Keratinocyte (primary cell): ENCODE data around the gene LCMT1. TPM values are rescaled to one million over a fixed set of nuclear protein-coding genes. Genes with fewer than 3 reads are reported as not detected.

ENCODE experiments used
- DNase-seq: peaks from one replicate; pipeline ENCODE4 v3.0.0-alpha.2; 2011; ENCODE audit warnings: low read depth, missing footprints, low spot score
- FAIRE-seq: peaks from 2 replicates; lab custom pipeline; 2011; peaks lifted over from hg19 to GRCh38; lab: Jason Lieb, UNC
- H2AFZ ChIP-seq: 2 replicates; pipeline ENCODE4 v1.6.0; 2012; ENCODE audit warnings: low read length, control low read depth, inconsistent platforms; ENCODE audit not compliant: control insufficient read depth
- H3K27ac ChIP-seq: 2 replicates; pipeline ENCODE4 v1.5.1; 2011; ENCODE audit warnings: low read length; ENCODE audit not compliant: control insufficient read depth, insufficient read depth
- H3K27me3 ChIP-seq: 3 replicates; pipeline ENCODE4 v1.6.0; 2011; ENCODE audit warnings: low read length; ENCODE audit not compliant: control insufficient read depth, insufficient read depth; ENCODE audit errors: extremely low read depth
- H3K36me3 ChIP-seq, 2 experiments: 2 replicates in 1 of 2; 3 replicates in 1 of 2; pipeline ENCODE4 v1.5.1; 2011; ENCODE audit warnings: low read length in 2 of 2, mild to moderate bottlenecking in 1 of 2; ENCODE audit not compliant: control insufficient read depth in 2 of 2, insufficient read depth in 2 of 2; ENCODE audit errors: extremely low read depth in 1 of 2
- H3K4me1 ChIP-seq: 3 replicates; pipeline ENCODE4 v1.5.1; 2011; ENCODE audit warnings: low read length; ENCODE audit not compliant: control insufficient read depth, insufficient read depth; ENCODE audit errors: extremely low read depth
- H3K4me2 ChIP-seq: 3 replicates; pipeline ENCODE4 v1.6.0; 2011; ENCODE audit warnings: low read depth, low read length; ENCODE audit not compliant: control insufficient read depth, insufficient read depth; ENCODE audit errors: extremely low read depth
- H3K4me3 ChIP-seq, 3 experiments: fragments of 200-600 bp in 1 of 3; sonication (generic) in 1 of 3; 2 replicates in 2 of 3; 3 replicates in 1 of 3; pipeline ENCODE4 v1.5.1; 2011 to 2016; ENCODE audit warnings: low read length in 3 of 3, mild to moderate bottlenecking in 3 of 3, control low read depth in 2 of 3, inconsistent platforms in 1 of 3, low read depth in 1 of 3, mixed read lengths in 1 of 3, mixed run types in 1 of 3, moderate library complexity in 1 of 3; ENCODE audit not compliant: control insufficient read depth in 2 of 3, insufficient read depth in 2 of 3; ENCODE audit errors: extremely low read depth in 1 of 3
- H3K79me2 ChIP-seq: 2 replicates; pipeline ENCODE4 v1.6.0; 2012; ENCODE audit warnings: low read length; ENCODE audit not compliant: control insufficient read depth, insufficient read depth
- H3K9ac ChIP-seq: 3 replicates; pipeline ENCODE4 v1.6.0; 2011; ENCODE audit warnings: low read length; ENCODE audit not compliant: control insufficient read depth, insufficient read depth; ENCODE audit errors: extremely low read depth
- H3K9me1 ChIP-seq: 3 replicates; pipeline ENCODE4 v1.6.0; 2011; ENCODE audit warnings: low read length; ENCODE audit not compliant: control insufficient read depth, insufficient read depth; ENCODE audit errors: extremely low read depth
- H3K9me3 ChIP-seq: 2 replicates; pipeline ENCODE4 v1.5.1; 2012; ENCODE audit warnings: low read depth, low read length; ENCODE audit not compliant: control insufficient read depth
- H4K20me1 ChIP-seq: 3 replicates; pipeline ENCODE4 v1.6.0; 2011; ENCODE audit warnings: low read length; ENCODE audit not compliant: control insufficient read depth, insufficient read depth; ENCODE audit errors: extremely low read depth
- CTCF ChIP-seq, 3 experiments: IDR thresholded peaks in 1 of 3; conservative IDR thresholded peaks in 1 of 3; optimal IDR thresholded peaks in 1 of 3; 2 replicates in 2 of 3; 3 replicates in 1 of 3; pipeline versions ENCODE3 to v1.5.1; 2011; ENCODE audit warnings: low read length in 3 of 3, mild to moderate bottlenecking in 3 of 3, moderate library complexity in 2 of 3, control low read depth in 1 of 3, inconsistent platforms in 1 of 3; ENCODE audit not compliant: insufficient read depth in 2 of 3; ENCODE audit errors: extremely low read depth in 1 of 3
- EZH2 ChIP-seq: IDR thresholded peaks from one replicate; pipeline ENCODE4 v1.6.1; 2012; ENCODE audit warnings: inconsistent platforms, mild to moderate bottlenecking, low read length, moderate library complexity
- dilution Hi-C: fragments of 300-500 bp; cut with MboI; formaldehyde crosslinking; loops from one replicate; pipeline ENCODE4 v1.7.0; 2020; ENCODE audit warnings: low sequenced_read_pairs; ENCODE audit not compliant: extremely low pct_ligation_motif_present
- polyA plus RNA-seq, 5 experiments: library from polyadenylated mRNA; depleted of rRNA in 3 of 5; stranded (reverse) in 3 of 5; stranded (forward) in 1 of 5; unstranded in 1 of 5; fragments of >200 nt; gene quantifications; 1 replicate in 1 of 5; 2 replicates in 3 of 5; 3 replicates in 1 of 5; pipeline versions ENCODE4 v1.2.1 to v1.2.3, GENCODE V29; 2011 to 2012; ENCODE audit warnings: missing spikeins in 2 of 5, low read depth in 1 of 5, low replicate concordance in 1 of 5

Gene LCMT1
- polyA plus RNA-seq, 1 donor (not counting 4 experiments of a cell fraction or from before 2014, with no cell fraction given) = 30.3 TPM

GRCh38 chr16:25089351-25089750 is 22.2 kb upstream of the LCMT1 start:
- no peak overlapping the region for H3K9ac ChIP-seq
- H3K27me3 ChIP-seq = no peaks in the 10 kb centered on the region
- no peak overlapping the region for H3K4me3 ChIP-seq
- no peaks in the 10 kb centered on the region for H3K9me3 ChIP-seq
- no peaks in the 10 kb centered on the region for H3K79me2 ChIP-seq
- H3K9me1 ChIP-seq = no peaks in the 10 kb centered on the region
- no peaks in the 10 kb centered on the region for H3K36me3 ChIP-seq
- H3K27ac ChIP-seq = no peak overlapping the region
- no peaks in the 10 kb centered on the region for H3K4me1 ChIP-seq
- no peak overlapping the region for H2AFZ ChIP-seq
- DNase-seq = no peak
- dilution Hi-C loops = no loop called here
- TF ChIP-seq EZH2 (no peak), CTCF (optimal IDR thresholded peaks at IDR 0.05 in 1 of 3, IDR thresholded peaks at IDR 0.05 in 1 of 3, conservative IDR thresholded peaks at IDR 0.05 in 1 of 3; ENCODE audit: extremely low read depth in 1 of 3, insufficient read depth in 2 of 3, low read length in 3 of 3) (no peak)
- H4K20me1 ChIP-seq = no peaks in the 10 kb centered on the region
- H3K4me2 ChIP-seq = no peak overlapping the region
- FAIRE-seq = no peak

GRCh38 chr16:25092441-25092840 is 19.1 kb upstream of the LCMT1 start:
- Histone ChIP-seq H3K27me3 (no peaks in the 10 kb centered on the region), H3K79me2 (no peaks in the 10 kb centered on the region), H3K9me1 (no peaks in the 10 kb centered on the region), H3K27ac (no peak overlapping the region), H3K4me2 (no peak overlapping the region), H2AFZ (no peak overlapping the region), H3K4me1 (no peaks in the 10 kb centered on the region), H3K9me3 (no peaks in the 10 kb centered on the region), H3K36me3 (no peaks in the 10 kb centered on the region), H4K20me1 (no peaks in the 10 kb centered on the region), H3K9ac (no peak overlapping the region), H3K4me3 (no peak overlapping the region)
- FAIRE-seq = no peak
- DNase-seq = no peak
- dilution Hi-C loops = no loop called here
- no peak for TF ChIP-seq CTCF (optimal IDR thresholded peaks at IDR 0.05 in 1 of 3, IDR thresholded peaks at IDR 0.05 in 1 of 3, conservative IDR thresholded peaks at IDR 0.05 in 1 of 3; ENCODE audit: extremely low read depth in 1 of 3, insufficient read depth in 2 of 3, low read length in 3 of 3)
- no peak for TF ChIP-seq EZH2
